WI38 (cell line): ENCODE results near the gene ABCD3.

ENCODE experiments used
- H3K4me3 ChIP-seq: 2 replicates; pipeline ENCODE4 v1.5.1; 2011; ENCODE audit warnings: low read depth, mild to moderate bottlenecking, control low read depth, low read length
- TF ChIP-seq, protein P1 (sequence below): IDR thresholded peaks from 2 replicates; pipeline ENCODE4 v1.5.1; 2012; ENCODE audit warnings: low read depth, mild to moderate bottlenecking, control low read depth, low read length

Gene ABCD3

DNA sequence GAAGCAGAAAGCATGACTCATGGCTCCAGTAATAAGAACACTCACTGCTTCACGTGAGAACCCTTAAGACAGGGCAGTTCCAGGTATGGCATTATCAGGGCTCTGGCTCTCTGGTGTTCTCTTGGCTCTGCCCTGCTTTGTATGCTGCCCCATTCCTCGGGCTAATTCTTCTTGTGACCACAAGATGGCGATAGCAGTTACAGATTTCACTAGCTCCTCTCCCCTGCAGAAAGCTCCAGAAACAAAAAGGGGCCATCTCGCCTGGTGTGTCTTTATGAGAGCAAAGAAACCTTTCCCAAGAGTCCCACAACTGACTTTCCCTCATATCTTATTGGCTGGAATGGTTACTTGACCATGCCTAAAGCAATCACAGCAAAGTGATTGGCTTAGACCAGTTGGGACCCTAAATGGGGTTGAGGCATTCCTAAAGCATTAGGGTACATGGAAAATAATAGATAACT lies 63.3 kb downstream of the ABCD3 start:
- TF ChIP-seq, protein P1, sequence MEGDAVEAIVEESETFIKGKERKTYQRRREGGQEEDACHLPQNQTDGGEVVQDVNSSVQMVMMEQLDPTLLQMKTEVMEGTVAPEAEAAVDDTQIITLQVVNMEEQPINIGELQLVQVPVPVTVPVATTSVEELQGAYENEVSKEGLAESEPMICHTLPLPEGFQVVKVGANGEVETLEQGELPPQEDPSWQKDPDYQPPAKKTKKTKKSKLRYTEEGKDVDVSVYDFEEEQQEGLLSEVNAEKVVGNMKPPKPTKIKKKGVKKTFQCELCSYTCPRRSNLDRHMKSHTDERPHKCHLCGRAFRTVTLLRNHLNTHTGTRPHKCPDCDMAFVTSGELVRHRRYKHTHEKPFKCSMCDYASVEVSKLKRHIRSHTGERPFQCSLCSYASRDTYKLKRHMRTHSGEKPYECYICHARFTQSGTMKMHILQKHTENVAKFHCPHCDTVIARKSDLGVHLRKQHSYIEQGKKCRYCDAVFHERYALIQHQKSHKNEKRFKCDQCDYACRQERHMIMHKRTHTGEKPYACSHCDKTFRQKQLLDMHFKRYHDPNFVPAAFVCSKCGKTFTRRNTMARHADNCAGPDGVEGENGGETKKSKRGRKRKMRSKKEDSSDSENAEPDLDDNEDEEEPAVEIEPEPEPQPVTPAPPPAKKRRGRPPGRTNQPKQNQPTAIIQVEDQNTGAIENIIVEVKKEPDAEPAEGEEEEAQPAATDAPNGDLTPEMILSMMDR = peak; percentile 83
- no peak overlapping the region for H3K4me3 ChIP-seq

DNA sequence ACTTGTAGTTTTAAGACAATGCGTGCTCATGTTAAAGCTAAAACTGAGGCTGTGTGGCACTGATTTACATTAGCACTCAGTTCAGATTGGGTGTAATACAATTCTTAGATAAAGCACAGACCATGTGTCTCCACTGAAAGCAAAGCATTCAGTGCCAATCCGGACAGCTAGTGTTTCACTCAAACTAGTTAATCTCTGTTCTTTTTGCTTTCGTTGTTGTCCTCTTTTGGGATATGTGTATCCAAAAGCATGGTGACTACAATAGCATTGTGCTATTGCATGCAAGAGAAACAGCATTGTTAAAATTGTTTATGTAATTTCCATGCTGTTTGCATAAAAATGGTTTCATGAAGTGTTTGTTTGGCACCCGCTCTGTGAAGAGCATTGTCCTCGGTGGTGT lies 68.8 kb downstream of the ABCD3 start:
- TF ChIP-seq, protein P1 = no peak

DNA sequence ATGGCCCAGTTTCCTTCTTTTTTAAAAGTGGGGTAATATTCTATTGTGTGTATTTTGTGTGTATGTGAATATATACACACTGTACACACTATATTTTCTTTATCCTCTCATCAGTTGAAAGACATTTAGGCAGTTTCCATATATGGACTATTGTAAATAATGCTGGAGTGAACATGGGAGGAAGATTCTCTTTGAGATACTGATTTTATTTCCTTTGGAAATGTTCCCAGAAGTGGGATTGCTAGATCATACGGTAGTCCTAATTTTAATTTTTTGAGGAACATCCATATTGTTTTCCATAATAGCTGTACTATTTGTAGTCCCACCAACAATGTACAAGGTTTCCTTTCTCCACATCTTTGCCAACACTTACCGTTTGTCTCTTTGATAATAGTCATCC lies 72.4 kb downstream of the ABCD3 start:
- H3K4me3 ChIP-seq = no peak overlapping the region
- TF ChIP-seq, protein P1 = no peak

More for the DNA sequence above, 68.8 kb downstream of the ABCD3 start:
- H3K4me3 ChIP-seq = no peak overlapping the region

DNA sequence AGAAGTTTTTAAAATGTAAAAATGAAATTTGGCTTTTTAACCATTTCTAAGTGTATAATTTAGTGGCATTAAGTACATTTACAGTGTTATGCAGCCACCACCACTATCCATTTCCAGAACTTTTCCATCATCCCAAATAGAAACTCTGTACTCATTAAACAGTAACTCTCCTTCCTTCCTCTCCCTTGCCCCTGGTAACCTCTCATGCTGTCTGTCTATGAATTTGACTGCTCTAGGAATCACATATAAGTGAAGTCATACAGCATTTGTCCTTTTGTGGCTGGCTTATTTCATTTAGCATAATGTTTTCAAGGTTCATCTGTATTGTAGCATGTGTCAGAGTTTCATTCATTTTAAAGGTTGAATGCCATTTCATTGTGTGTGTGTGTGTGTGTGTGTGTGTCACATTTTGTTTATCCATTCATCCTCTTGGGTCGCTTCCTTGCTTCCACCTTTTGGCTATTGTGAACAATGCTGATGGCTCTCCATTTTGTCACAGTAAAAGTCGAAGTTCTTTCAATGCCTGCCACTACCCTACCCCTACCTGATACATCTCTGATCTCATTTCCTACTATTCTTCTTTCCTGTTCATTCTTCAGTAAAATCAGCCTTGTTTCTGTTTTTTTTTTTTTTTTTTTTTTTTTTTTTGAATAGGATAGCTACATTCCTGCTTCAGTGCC lies 78.0 kb downstream of the ABCD3 start:
- no peak overlapping the region for H3K4me3 ChIP-seq
- TF ChIP-seq, protein P1 = no peak

DNA sequence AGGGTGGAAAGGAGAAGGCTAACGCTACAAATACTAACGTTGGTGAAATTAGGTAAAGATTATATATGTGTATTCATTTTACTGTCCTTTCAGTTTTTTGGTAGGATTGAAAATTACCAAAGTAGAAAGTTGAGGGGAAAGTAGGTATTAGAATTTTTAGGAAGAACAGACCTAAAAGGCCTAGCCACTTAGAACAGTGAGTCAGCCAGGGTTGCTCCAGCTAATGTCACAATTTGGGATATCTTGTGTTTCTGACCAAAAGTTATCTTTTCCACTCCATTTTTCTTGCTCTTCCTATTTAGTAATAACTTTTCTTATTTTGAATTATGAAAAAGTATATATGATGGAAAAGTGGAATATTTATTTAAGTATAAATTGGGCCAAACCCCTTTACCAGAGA lies 83.2 kb downstream of the ABCD3 start:
- TF ChIP-seq, protein P1 = no peak
- no peak overlapping the region for H3K4me3 ChIP-seq

DNA sequence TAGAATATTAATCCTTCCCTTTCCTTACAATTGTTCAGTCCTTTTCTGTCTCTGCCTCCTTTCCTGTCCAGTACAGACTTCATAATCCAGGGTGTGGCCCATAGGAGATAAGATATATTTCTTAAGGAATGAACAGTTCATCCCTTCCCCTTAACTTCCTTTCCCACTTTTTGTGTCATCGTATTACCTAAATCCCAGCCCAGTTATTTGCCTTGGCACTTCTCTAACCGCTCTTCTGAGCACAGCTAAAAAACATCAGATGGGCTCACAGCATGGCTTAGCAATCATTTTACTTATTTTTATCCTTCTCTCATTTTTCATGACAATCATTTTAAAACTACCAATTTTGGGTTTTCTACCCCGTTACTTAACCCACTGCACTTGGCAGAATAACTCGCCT lies 83.7 kb downstream of the ABCD3 start:
- no peak overlapping the region for H3K4me3 ChIP-seq
- TF ChIP-seq, protein P1 = no peak

DNA sequence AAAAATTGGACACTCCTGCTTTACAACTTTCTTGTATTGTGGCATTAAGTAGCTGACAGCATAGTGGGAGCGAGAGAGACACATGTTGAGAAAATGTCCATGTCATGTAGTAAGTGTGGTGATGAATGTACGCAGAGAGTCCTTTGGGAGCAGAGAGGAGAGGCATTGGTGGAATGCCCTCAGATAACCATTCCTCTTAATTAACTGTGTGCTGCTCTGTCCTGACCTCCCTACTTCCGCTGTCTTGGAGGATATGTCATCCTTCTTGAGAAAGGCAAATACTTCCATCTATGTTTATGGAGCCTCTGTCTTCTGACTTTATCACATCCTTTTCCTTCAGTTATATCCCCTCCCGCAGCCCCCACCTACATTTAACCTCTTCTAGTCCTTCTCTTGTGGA lies 85.0 kb downstream of the ABCD3 start:
- no peak overlapping the region for H3K4me3 ChIP-seq
- TF ChIP-seq, protein P1 = no peak
